Thyroid gland (tissue), 4 donors: ENCODE measurements around the gene MGAT5. TPM values are rescaled to one million over a fixed set of nuclear protein-coding genes. Genes with fewer than 3 reads are reported as not detected.

Experiments used
- DNase-seq, 2 donors: peaks; one replicate each; pipeline ENCODE4 v3.0.0-alpha.2; 2019
- H3K27ac ChIP-seq, 3 donors: fragments of 200-600 bp; sonication (generic); 1 replicate in 2 of 3; 2 replicates in 1 of 3; pipeline ENCODE4 v1.5.1; 2016 to 2019; ENCODE audit warnings: mild to moderate bottlenecking in 1 of 3, moderate library complexity in 1 of 3
- H3K27me3 ChIP-seq: fragments of 200-600 bp; sonication (generic); one replicate; pipeline ENCODE4 v1.5.1; 2019
- H3K36me3 ChIP-seq, 2 donors: fragments of 200-600 bp; sonication (generic); one replicate each; pipeline ENCODE4 v1.5.1; 2016 to 2019
- H3K4me1 ChIP-seq, 2 donors: fragments of 200-600 bp; sonication (generic); one replicate each; pipeline ENCODE4 v1.5.1; 2017 to 2019
- H3K4me3 ChIP-seq, 3 donors: fragments of 200-600 bp; sonication (generic); replicated peaks in 1 of 3; 1 replicate in 2 of 3; 2 replicates in 1 of 3; pipeline ENCODE4 v1.5.1; 2016; ENCODE audit warnings: mild to moderate bottlenecking in 1 of 3
- H3K9me3 ChIP-seq: fragments of 200-600 bp; sonication (generic); one replicate; pipeline ENCODE4 v1.5.1; 2017
- CTCF ChIP-seq, 6 experiments: fragments of 200-600 bp in 3 of 6; fragments of 450-650 bp in 3 of 6; sonication (generic) in 3 of 6; IDR thresholded peaks; one replicate each; pipeline ENCODE4 v1.5.1; 2016 to 2019; ENCODE audit warnings: antibody characterized with exemption in 6 of 6, mild to moderate bottlenecking in 2 of 6, inconsistent platforms in 1 of 6, moderate library complexity in 1 of 6
- POLR2A ChIP-seq, 2 donors: fragments of 450-650 bp; IDR thresholded peaks; one replicate each; pipeline ENCODE4 v1.6.1; 2017; ENCODE audit warnings: antibody characterized with exemption in 2 of 2, mild to moderate bottlenecking in 2 of 2, moderate library complexity in 1 of 2
- WGBS, 2 donors: methylation state at CpG; one replicate each; pipeline ENCODE4 v1.1.5; 2017; 5-methylcytosine and 5-hydroxymethylcytosine counted together
- intact Hi-C: fragments of 100-400 bp; cut with DNase I; formaldehyde crosslinking; loops from one replicate; pipeline ENCODE4 v1.15.1; 2023
- total RNA-seq, 4 donors: library from RNA; depleted of rRNA; stranded (reverse); fragments of >200 nt; gene quantifications; one replicate each; pipeline ENCODE4 v1.2.3, GENCODE V29; 2016

MGAT5 gene
- total RNA-seq, 4 donors from 2014 or later: 47.5 to 64.4 (median 50.4) TPM

- intact Hi-C loops: no loop called here
- Histone ChIP-seq H3K4me1 (no peaks in the 10 kb centered on the region), H3K4me3 (no peak overlapping the region), H3K36me3 (no peaks in the 10 kb centered on the region), H3K9me3 (no peaks in the 10 kb centered on the region), H3K27me3 (no peaks in the 10 kb centered on the region), H3K27ac (no peak overlapping the region)
- no peak for TF ChIP-seq POLR2A (IDR thresholded peaks at IDR 0.05)
- TF ChIP-seq CTCF (IDR thresholded peaks at IDR 0.05): no peak
- 80 to 85% methylated on average over 3 of the region's 3 CpGs for WGBS, 2 donors
- no peak for DNase-seq
Observed at GRCh38 chr2:134341476-134341875, 87.6 kb downstream of the MGAT5 start.

- no peaks in the 10 kb centered on the region for H3K9me3 ChIP-seq
- H3K4me3 ChIP-seq: no peak overlapping the region
- WGBS, 2 donors: 95 to 97% methylated on average over 9 of the region's 9 CpGs
- TF ChIP-seq POLR2A (IDR thresholded peaks at IDR 0.05): no peak
- H3K4me1 ChIP-seq: peaks cover 0 to 10% of the 10 kb centered on the region in 2 donors
- intact Hi-C loops: no loop called here
- H3K36me3 ChIP-seq: no peaks in the 10 kb centered on the region
- H3K27me3 ChIP-seq: no peaks in the 10 kb centered on the region
- H3K27ac ChIP-seq: no peak overlapping the region
- DNase-seq: no peak
Observed at GRCh38 chr2:134344954-134345697, 91.3 kb downstream of the MGAT5 start.

GRCh38 chr2:134346141-134346540, 92.3 kb downstream of the MGAT5 start:
- Histone ChIP-seq H3K36me3 (no peaks in the 10 kb centered on the region), H3K27ac (no peak overlapping the region), H3K27me3 (no peaks in the 10 kb centered on the region), H3K4me1 (peaks cover 0 to 10% of the 10 kb centered on the region in 2 donors), H3K9me3 (no peaks in the 10 kb centered on the region), H3K4me3 (no peak overlapping the region)
- WGBS, 2 donors: 81 to 82% methylated on average over 4 of the region's 4 CpGs
- intact Hi-C loops: no loop called here
- no peak for DNase-seq
- TF ChIP-seq CTCF (IDR thresholded peaks at IDR 0.05) (no peak), POLR2A (IDR thresholded peaks at IDR 0.05) (no peak)

DNA sequence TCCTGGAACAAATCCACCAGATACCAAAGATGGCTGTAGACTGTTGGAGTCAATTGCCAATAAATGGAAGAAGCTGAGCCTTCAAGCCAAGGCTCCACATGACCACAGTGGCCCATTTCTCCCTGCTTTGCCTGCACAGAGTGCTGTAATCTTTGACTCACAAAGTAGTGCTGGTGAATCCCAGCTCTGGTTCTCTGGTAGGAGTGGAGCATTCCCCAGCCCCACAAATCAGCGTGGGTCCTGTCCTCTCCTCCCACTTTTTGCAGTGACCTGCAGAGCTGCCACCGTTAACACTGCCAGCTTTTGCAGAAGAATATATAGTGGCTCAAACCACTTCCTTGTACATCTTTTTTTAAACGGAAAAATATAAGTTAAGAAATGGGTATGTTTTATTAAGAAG, 93.9 kb downstream of the MGAT5 start:
- H3K27ac ChIP-seq: no peak overlapping the region

GRCh38 chr2:134348239-134348638, 94.4 kb downstream of the MGAT5 start:
- Histone ChIP-seq H3K9me3 (no peaks in the 10 kb centered on the region), H3K4me3 (no peak overlapping the region), H3K27ac (no peak overlapping the region), H3K27me3 (no peaks in the 10 kb centered on the region), H3K36me3 (no peaks in the 10 kb centered on the region), H3K4me1 (peaks cover 0 to 10% of the 10 kb centered on the region in 2 donors)
- WGBS, 2 donors: 80 to 87% methylated on average over 4 of the region's 4 CpGs
- DNase-seq: no peak
- intact Hi-C loops: no loop called here
- TF ChIP-seq CTCF (IDR thresholded peaks at IDR 0.05) (no peak), POLR2A (IDR thresholded peaks at IDR 0.05) (no peak)

More for the DNA sequence above, 93.9 kb downstream of the MGAT5 start:
- intact Hi-C loops: no loop called here
- 72 to 92% methylated on average over 3 of the region's 3 CpGs for WGBS, 2 donors
- Histone ChIP-seq H3K4me1 (peaks cover 0 to 10% of the 10 kb centered on the region in 2 donors), H3K36me3 (no peaks in the 10 kb centered on the region), H3K4me3 (no peak overlapping the region), H3K9me3 (no peaks in the 10 kb centered on the region), H3K27me3 (no peaks in the 10 kb centered on the region)
- TF ChIP-seq CTCF (IDR thresholded peaks at IDR 0.05): no peak
- TF ChIP-seq POLR2A (IDR thresholded peaks at IDR 0.05): no peak
- DNase-seq: no peak
